Activated gamma-delta T cell treated with Interleukin-2 at 50 U/mL for 16 hours (primary cell): ENCODE data around the gene AXL.
"Not testable (repeated sequence)": the region's sequence is repeated elsewhere in the genome, so short reads cannot be mapped to it uniquely, and the experiment has no call there.

Experiments
- DNase-seq: peaks from one replicate; pipeline ENCODE4 v3.0.0-alpha.2; 2020

The AXL gene

DNA sequence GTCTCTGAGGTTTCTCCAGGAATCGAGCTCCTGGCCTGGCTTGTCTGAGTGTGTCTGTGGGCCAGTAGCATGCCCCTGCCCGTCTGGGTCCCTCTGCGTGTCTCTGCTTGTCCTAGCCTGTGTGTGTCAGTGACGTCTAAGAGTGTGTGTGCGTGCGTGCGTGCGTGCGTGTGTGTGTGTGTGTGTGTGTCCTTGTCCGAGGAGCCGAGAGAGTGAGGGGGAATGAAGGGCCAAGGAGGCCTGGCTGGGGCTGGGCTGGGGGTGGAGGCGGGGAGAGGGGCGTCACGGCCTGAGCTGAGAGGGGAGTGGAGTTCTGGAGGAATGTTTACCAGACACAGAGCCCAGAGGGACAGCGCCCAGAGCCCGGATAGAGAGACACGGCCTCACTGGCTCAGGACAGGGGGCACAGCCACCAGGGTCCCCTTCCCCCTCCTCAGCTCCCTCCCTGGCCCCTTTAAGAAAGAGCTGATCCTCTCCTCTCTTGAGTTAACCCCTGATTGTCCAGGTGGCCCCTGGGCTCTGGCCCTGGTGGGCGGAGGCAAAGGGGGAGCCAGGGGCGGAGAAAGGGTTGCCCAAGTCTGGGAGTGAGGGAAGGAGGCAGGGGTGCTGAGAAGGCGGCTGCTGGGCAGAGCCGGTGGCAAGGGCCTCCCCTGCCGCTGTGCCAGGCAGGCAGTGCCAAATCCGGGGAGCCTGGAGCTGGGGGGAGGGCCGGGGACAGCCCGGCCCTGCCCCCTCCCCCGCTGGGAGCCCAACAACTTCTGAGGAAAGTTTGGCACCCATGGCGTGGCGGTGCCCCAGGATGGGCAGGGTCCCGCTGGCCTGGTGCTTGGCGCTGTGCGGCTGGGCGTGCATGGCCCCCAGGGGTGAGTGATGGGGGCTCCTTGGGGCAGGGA, at the start of gene AXL:
Gene AXL, plus strand, starts transcription at position 609 of the 893 bp plus-strand sequence. Its CDS starts 170 bp downstream, at position 779.
- DNase-seq = no peak

DNA sequence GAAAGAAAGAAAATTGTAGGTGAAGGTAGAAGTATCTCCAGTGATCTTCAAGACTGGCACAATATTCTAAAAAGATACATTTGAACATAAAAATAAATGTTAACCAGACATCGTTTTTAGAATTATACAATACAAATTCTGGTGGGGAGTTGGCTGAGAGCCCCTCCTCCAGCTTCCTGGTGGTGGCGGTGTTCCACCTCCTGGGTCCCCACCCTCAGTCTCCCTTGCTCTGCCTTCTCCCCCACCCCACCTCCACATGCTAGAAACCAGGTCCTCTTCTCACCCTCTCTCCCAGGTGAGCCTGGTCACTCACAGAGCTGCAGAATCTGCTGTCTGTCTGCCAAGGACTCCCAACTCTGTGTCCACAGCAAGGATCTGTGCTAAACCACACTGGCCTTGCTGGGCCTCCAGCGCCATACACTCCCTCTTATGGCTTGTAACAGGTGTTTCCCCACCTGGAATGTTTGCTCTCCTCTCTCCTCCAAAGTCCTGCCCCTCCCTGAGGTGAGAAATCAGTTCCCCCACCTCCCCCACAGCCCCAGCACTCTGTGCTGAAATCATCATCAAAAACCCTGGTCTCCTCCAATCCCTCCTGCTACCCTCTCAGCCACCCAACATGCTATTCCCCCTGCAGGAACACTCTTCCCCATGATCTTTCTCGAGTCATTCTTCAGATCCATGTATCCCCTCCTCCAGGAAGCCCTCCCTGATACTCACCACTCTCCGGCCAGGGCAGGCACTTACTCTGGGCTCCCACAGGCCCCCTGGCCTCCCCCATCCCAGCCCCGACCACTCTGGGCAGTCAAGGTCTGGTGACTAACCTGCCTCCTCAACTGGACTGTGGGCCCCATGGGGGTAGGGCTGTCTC, 46.5 kb upstream of the AXL start:
- DNase-seq = no peak

DNA sequence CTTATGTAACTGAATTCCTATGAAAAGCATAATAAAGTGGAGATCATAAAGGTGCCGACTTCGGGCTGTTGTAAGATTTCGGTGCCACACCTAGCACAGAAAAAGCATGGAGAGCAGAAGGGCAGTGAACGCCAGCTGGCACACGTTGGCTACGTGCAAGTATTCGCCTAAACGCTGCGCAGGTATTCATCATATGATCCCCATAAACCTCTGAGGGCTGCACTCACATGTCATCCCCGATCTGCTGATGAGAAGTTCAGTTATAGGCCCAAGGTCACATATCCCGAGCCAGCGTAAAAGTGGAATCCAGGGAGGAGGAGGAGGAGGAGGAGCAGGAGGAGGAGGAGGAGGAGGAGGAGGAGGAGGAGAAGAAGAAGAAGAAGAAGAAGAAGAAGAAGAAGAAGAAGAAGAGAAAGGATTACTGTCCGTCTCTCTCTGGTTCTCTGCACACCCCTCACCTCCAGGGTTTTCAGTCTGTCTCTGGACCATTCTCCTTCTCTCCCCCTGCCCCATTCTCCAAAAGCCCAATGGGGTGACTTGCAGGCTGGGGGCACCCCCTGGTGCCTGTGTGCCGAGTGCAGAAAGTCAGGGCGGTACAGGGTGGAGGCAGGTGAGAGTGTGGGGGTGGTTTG, 44.6 kb upstream of the AXL start:
- no peak for DNase-seq

DNA sequence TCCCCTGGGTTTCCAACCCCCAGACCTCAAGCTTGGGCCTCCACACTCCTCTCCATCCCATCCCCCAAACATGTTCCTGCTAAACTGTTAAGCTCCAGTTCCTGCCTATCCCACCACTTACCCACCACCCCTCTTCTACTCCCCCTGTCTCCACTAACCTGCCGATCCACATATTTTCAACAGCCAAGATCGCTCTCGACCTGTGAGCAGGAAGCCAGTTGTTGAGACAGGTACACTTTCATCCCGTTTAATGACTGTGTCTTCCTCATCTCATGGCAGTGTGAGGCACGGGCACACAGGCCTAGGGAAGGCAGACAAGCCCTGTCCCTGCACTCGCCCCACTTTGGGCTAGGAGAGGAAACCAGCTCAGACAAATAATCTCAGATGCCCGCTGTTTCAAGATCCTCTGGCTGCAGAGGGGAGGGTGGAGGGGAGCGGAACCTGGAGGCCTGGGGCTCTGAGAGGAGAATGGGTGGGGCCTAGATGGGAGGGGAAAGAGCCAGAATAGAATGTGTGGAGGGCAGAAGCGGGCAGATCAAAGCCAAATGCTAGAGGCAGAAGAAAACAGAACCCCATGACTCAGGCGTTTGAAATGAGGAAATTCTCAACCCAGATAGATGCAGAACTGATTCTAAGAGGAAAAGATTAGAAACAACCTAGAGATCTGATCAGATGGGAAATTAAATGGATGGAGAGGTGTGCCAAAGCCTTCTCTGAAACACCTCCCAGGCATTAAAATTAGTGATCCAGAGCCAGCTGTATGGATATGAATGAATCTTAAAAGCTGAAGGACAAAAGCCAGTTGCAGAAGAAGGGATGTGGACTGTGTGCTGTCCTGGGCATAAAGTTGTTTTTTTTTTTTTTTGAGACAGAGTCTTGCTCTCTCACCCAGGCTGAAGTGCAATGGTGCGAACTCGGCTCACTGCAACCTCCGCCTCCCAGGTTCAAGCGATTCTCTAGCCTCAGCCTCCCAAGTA, 42.9 kb upstream of the AXL start:
- peak; percentile 36 for DNase-seq

DNA sequence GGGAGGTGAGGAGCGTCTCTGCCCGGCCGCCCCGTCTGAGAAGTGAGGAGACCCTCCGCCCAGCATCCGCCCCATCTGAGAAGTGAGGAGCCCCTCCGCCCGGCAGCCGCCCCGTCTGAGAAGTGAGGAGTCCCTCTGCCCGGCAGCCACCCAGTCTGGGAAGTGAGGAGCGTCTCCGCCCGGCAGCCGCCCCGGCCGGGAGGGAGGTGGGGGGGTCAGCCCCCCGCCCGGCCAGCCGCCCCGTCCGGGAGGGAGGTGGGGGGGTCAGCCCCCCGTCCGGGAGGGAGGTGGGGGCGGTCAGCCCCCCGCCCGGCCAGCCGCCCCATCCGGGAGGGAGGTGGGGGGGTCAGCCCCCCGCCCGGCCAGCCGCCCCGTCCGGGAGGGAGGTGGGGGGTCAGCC, 38.9 kb upstream of the AXL start:
- not testable (repeated sequence) for DNase-seq

DNA sequence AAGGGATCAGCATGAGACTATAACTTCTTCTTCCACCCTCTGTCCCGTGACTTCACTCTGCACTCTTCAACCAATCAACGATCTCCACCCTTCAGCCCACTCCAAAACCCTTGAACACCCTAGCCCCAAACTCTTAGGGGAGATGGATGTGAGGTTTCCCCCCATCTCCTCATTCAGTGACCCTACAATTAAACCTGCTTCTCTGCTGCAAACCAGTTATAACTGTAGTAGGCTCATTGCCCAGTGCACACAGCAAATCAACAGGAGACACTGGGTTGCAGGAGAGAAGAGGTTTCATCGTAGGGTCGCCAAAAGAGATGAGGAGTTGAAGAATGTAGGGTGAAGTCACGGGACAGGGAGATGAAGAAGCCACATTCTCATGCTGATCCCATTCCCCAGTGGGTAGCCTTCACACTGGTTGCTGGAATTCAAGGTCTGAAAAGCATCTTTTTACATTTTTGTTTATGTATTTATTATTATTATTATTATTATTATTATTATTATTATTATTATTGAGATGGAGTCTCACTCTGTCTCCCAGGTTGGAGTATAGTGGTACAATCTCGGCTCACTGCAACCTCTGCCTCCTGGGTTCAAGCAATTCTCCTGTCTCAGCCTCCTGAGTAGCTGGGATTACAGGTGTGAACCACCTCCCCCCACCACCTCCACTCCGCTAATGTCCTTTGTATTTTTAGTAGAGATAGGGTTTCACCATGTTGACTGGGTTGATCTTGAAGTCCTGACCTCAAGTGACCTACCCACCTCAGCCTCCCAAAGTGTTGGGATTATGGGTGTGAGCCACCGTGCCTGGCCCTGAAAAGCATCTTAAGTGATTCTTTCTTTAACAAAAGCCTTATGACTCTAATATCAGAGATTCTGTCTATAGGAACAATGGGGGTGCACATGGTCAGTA, 31.8 kb upstream of the AXL start:
- no peak for DNase-seq

DNA sequence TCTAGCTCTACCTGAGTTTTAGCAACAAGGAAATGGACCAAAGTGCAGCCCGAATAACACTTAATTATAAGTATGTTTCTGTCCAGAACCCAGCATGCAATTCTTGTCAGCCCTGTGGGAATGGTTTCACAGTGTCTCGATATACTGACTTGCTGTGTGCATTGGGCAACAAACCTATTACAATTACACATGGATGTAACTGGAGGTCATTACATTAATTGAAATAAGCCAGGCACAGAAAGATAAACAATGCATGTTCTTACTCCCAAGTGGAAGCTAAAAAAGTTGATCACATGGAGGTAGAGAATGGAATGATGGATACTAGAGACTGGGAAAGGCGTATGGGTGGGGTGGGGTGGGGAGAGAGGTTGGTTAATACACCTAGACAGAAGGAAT, 31.1 kb upstream of the AXL start:
- no peak for DNase-seq

DNA sequence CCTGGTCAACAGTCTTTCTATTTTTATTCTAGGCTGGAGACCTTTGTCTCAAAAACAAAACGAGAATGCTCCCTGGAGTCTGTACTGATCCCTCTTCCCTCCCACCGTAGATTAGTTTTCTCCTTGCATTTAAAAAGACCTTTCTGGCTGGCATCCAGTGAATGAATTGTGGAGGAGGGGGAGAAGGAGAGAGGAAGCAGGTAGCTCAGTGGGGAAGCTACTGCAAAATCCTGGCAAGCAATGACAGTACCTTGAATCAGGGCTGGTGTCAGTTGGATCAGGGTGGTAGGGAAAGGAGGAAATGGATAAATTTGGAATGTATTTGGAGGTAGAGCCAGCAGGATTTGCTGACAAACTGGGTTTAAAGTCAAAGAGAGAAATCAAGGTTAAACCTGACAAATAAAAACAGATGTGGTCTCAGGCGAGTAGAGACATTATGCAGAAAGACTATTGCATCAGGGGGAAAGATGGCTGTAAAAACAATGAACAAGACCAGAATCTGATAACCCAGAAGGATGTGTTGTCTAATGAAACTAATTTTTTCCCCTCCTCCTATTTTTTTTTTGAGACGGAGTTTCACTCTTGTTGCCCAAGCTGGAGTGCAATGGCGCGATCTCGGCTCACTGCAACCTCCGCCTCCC, 29.5 kb upstream of the AXL start:
- DNase-seq = no peak

DNA sequence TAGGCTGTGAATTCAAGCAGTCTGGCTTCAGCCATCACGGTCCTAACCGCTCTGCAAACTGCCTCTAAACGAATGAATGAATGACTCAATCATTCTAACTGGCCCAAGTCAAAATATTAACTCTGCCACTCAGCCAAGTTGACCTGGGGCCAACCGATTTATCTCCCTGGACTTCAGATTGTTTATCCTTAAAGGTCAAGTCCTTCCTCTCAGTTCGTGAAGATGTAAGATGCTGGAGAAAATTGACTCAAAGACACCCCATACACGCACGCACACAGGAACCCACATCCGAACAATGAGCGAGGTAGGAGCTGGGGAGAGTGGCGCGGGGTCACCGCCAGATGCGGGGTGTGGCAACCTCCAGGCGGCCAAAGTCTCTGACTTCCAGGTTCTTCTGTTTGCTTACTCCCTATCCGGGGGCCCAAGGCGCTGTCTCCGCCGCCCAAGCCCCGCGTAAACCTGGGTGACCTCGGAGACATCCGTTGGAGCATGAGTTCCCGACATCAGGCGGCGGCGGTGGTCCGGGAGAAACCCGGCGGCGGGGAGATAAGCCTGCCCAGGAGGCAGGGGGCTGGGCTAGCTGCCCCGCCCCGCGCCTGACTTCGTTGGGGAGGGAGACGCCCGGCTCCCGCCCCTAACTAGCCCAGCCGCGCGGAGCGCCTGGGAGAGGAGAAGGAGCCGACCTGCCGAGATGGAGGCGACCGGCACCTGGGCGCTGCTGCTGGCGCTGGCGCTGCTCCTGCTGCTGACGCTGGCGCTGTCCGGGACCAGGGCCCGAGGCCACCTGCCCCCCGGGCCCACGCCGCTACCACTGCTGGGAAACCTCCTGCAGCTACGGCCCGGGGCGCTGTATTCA, 26.2 kb upstream of the AXL start, which contains the start of gene CYP2S1:
Gene CYP2S1, plus strand, starts transcription at position 646 of the 856 bp plus-strand sequence. Its CDS starts 46 bp downstream, at position 692.
- no peak for DNase-seq

DNA sequence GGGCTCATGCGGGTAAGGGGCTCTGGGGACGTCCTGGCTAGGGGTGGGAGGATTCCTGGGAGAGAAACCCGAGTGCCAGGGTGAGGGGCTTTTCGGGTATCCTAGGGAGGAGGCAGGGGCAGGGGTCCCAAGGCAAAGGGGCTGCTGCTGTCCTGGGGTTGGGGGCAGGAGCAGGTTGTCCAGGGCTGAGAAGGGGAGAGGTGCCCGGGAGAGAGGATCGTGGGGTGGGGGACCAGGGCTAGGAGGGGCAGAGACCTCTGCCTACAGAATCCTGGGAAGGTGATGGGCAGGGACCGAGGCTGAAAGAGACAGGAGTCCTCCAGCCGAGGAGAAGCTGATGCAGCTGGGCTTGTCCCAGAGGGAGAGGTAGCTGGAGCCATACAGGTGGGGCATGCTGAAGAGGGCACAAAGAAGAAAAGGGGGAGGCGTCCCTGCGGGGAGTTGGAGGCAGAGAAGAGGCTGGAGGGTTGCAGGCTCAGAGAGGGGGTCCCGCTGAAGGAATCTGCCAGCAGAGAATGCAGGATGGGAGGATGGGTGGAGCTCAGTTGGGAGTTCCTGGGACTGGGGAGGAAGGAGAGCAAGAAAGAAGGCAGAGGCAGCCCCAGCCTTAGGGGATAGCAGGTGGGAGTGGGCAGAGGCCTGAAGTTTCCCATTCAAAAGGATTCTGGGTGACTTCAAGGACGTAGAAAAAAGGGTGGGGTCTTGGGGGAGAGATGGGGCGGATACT, 25.4 kb upstream of the AXL start:
- DNase-seq = no peak

DNA sequence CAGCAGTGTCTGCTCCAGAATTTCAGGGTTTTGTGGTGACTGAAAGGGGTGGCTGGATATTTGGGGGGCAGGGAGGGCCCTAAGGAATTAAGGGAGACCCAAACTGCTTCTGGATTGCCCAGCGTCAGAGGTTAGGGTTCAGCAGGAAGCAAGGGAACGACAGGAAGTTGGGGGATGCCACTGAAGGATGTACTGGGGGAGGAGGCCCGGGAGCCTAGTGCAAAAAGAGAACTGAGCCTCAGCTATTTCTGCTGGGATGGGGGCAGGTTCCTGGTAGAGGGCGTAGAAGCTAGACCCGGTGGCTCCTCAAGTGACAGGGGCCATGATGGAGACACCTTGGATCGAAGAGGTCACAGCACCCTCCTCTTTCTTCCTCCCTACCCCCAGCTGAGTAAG, 24.9 kb upstream of the AXL start:
- DNase-seq = no peak

DNA sequence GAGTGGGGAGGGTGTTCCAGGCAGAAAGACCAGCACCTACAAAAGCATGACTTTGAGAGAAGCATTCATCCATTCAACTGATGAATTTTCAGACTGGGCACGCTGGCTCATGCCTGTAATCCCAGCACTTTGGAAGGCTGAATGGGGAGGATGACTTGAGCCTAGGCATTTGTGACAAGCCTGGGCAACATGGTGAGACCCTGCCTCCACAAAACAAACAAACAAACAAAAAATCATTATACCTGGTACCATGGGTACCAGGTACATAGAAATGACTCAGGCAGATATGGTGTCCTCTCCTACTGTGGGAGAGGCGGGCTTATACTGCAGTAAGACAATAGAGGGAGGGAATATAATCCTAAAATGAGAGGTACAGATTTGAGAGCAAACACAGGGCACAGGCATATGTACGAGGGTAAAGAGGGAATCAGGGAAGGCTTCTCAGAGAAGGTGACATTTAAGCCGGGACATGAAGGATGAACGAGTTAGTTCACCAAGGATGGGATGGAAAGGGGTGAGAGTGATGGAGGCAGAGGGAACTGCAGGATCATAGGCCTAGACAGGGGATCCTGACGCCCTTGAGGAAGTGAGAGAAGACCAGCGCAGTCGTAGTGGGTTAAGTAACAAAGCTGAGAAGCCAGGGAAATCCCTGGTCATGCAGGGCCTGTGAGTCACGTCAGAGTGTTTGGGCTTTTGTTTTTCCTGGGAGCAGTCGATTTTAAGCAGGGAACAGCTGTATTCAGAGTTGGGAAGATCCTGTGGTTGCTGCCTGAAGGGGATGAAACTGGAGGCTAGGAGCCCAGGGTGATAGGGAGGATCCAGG, 23.1 kb upstream of the AXL start:
- no peak for DNase-seq

DNA sequence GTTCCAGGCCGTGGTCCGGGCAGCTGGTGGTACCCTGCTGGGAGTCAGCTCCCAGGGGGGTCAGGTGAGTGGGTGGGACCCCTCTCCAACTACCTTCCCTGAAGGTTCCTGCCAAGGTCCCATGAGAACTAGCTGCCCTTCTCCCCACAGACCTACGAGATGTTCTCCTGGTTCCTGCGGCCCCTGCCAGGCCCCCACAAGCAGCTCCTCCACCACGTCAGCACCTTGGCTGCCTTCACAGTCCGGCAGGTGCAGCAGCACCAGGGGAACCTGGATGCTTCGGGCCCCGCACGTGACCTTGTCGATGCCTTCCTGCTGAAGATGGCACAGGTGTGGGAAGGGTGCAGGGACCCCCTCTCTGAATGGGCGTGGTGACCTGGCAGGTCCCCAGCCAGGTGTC, 20.5 kb upstream of the AXL start:
- DNase-seq = no peak

DNA sequence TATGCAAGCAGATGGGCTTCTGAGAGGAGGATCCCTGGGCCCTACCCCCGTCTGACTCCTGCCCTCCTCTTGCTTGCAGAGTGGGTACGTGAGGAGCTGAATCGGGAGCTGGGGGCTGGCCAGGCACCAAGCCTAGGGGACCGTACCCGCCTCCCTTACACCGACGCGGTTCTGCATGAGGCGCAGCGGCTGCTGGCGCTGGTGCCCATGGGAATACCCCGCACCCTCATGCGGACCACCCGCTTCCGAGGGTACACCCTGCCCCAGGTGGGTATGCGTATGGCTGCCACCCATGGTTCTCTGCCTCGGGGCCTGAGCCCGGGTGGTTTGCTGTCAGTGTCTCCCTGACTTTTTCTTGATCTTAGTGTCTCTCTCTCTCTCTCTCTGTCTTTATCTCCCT, 15.7 kb upstream of the AXL start:
- DNase-seq = no peak

DNA sequence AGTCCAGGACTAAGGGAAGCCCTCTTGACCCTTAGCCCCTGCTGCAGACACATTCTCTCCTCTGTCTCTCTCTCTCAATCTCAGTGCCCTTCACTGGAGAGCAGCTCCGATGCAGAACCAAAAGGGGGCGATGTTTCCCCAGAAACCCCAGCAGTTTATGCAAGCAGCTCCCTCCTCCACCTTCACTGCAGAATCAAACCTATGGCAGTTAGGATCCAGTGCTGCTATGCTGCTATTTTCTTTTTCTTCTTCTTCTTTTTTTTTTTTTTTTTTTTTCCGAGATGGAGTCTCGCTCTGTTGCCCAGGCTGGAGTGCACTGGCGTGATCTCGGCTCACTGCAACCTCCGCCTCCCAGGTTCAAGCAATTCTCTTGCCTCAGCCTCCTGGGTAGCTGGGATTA, 14.7 kb upstream of the AXL start:
- DNase-seq = peak; percentile 85

DNA sequence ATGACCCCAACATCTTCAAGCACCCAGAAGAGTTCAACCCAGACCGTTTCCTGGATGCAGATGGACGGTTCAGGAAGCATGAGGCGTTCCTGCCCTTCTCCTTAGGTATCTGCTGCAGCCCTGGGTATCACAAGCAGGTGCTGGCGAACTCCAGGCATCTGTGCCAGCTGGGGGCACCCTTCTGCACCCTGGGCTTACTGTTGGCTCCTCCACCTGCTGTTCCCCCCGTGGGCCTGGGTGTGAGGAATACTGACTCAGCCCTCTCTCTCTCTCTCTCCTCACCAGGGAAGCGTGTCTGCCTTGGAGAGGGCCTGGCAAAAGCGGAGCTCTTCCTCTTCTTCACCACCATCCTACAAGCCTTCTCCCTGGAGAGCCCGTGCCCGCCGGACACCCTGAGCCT, 13.0 kb upstream of the AXL start:
- no peak for DNase-seq

DNA sequence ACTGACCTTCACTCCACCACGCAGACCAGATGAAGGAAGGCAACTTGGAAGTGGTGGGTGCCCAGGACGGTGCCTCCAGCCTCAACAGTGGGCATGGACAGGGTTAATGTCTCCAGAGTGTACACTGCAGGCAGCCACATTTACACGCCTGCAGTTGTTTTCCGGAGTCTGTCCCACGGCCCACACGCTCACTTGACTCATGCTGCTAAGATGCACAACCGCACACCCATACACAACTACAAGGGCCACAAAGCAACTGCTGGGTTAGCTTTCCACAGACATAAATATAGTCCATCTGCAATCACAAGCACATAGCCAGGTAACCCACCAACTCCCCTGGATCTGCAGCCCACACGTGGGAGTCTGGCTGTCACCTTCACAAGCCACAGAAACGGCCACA, 12.6 kb upstream of the AXL start:
- DNase-seq = no peak
